Glomerular endothelial cell (primary cell): Measurements from ENCODE around the gene NDUFB10. TPM values are rescaled to one million over a fixed set of nuclear protein-coding genes. Genes with fewer than 3 reads are reported as not detected.
"Not testable (repeated sequence)": the region's sequence is repeated elsewhere in the genome, so short reads cannot be mapped to it uniquely, and the experiment has no call there.

Experiments used
- DNase-seq: peaks from one replicate; pipeline ENCODE4 v3.0.0-alpha.2; 2011; ENCODE audit warnings: low read depth, low spot score; ENCODE audit errors: extremely low read depth
- total RNA-seq: library from RNA; depleted of rRNA; stranded (reverse); fragments of >200 nt; gene quantifications from 2 replicates; pipeline ENCODE4 v1.2.3, GENCODE V29; 2015

NDUFB10 gene
- total RNA-seq: 262 and 265 TPM in 2 replicates

- DNase-seq: no peak
Observed at GRCh38 chr16:1959269-1960039, at the start of gene NDUFB10. NDUFB10 (plus strand) TSS chr16:1959538; CDS start chr16:1959625, 87 bp downstream.

GRCh38 chr16:1909561-1910231 lies 49.6 kb upstream of the NDUFB10 start:
- no peak for DNase-seq

GRCh38 chr16:1911467-1912214 lies 47.7 kb upstream of the NDUFB10 start:
- no peak for DNase-seq

GRCh38 chr16:1912215-1912543 lies 47.2 kb upstream of the NDUFB10 start:
- DNase-seq: no peak

GRCh38 chr16:1913327-1914083 lies 45.8 kb upstream of the NDUFB10 start:
- no peak for DNase-seq

GRCh38 chr16:1914084-1914608 lies 45.2 kb upstream of the NDUFB10 start:
- DNase-seq: no peak

- no peak for DNase-seq
Observed at GRCh38 chr16:1914988-1915387, 44.4 kb upstream of the NDUFB10 start.

GRCh38 chr16:1915732-1916639 lies 43.4 kb upstream of the NDUFB10 start:
- DNase-seq: no peak

GRCh38 chr16:1916640-1916990 lies 42.7 kb upstream of the NDUFB10 start:
- DNase-seq: no peak

- DNase-seq: no peak
Observed at GRCh38 chr16:1917056-1917664, 42.2 kb upstream of the NDUFB10 start.

- no peak for DNase-seq
Observed at GRCh38 chr16:1917665-1918350, 41.5 kb upstream of the NDUFB10 start.

GRCh38 chr16:1918351-1919326 lies 40.7 kb upstream of the NDUFB10 start, which contains the start of gene HS3ST6:
HS3ST6 (minus strand) TSS chr16:1918415; CDS start chr16:1918323, 92 bp downstream.
- no peak for DNase-seq

- no peak for DNase-seq
Observed at GRCh38 chr16:1919327-1919998, 39.9 kb upstream of the NDUFB10 start.

GRCh38 chr16:1920122-1920521 lies 39.2 kb upstream of the NDUFB10 start:
- DNase-seq: not testable (repeated sequence)

GRCh38 chr16:1920727-1921171 lies 38.6 kb upstream of the NDUFB10 start:
- no peak for DNase-seq

- DNase-seq: no peak
Observed at GRCh38 chr16:1922357-1922756, 37.0 kb upstream of the NDUFB10 start.
